Measurements from ENCODE around the gene CCDC81. TPM values are rescaled to one million over a fixed set of nuclear protein-coding genes. Genes with fewer than 3 reads are reported as not detected.
"Not testable (repeated sequence)": the region's sequence is repeated elsewhere in the genome, so short reads cannot be mapped to it uniquely, and the experiment has no call there.

Gene CCDC81
- total RNA-seq, 2 experiments from 2014 or later = 0.16 to 0.50 TPM

DNA sequence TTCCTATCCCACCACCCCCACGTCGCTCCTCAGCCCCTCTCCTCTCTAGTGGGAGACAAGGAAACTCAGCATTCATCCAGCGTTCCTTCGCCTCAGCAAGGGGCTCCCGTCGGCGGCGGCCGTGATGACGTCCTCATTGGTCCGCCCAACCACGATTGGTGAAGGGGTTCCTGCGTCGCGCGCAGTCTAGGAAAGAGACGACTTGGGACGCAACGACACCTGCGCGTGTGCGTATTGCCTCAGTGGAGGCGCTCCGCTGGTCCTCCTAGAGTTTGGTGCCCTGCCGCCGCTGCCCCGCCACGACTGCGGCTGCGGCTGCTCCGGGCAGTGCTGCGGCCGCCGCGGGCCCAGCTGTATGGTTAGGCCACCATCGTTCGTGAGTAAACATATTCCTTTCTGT, 56.6 kb downstream of the CCDC81 start:
- Mint-ChIP-seq H3K36me3 (peaks cover 2% of the 10 kb centered on the region), H3K4me1 (no peaks in the 10 kb centered on the region), H3K4me3 (peak overlapping the region; percentile 49), H3K27ac (peak overlapping the region; percentile 62), H3K9me3 (ENCODE audit: low read depth) (peaks cover 2% of the 10 kb centered on the region), H3K27me3 (peaks cover 19% of the 10 kb centered on the region)
- CTCF ChIA-PET = no interaction called here
- ATAC-seq (no peak), DNase-seq (no peak)

DNA sequence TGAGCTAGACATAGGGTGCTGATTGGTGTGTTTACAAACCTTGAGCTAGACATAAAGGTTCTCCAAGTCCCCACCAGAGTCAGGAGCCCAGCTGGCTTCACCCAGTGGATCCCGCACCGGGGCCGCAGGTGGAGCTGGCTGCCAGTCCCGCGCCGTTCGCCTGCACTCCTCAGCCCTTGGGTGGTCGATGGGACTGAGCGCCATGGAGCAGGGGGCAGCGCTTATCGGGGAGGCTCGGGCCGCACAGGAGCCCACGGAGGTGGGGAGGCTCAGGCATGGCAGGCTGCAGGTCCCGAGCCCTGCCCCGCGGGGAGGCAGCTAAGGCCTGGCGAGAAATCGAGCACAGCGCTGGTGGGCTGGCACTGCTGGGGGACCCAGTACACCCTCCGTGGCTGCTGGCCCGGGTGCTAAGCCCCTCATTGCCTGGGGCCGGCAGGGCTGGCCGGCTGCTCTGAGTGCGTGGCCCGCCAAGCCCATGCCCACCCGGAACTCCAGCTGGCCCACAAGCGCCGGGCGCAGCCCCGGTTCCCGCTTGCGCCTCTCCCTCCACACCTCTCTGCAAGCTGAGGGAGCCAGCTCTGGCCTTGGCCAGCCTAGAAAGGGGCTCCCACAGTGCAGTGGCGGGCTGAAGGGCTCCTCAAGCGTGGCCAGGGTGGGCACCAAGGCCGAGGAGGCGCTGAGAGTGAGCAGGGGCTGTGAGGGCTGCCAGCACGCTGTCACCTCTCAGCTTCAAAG, 58.8 kb downstream of the CCDC81 start:
- H3K27ac Mint-ChIP-seq; H3K4me3 Mint-ChIP-seq; H3K4me1 Mint-ChIP-seq; H3K9me3 Mint-ChIP-seq (ENCODE audit: low read depth); H3K36me3 Mint-ChIP-seq; ATAC-seq; DNase-seq: not testable (repeated sequence)
- H3K27me3 Mint-ChIP-seq = peaks cover 15% of the 10 kb centered on the region
- CTCF ChIA-PET = interaction anchor here (0.6 kb wide), 1 partner anchor 8 kb away, joined by 3 read pairs; no protein-coding TSS in a partner anchor

DNA sequence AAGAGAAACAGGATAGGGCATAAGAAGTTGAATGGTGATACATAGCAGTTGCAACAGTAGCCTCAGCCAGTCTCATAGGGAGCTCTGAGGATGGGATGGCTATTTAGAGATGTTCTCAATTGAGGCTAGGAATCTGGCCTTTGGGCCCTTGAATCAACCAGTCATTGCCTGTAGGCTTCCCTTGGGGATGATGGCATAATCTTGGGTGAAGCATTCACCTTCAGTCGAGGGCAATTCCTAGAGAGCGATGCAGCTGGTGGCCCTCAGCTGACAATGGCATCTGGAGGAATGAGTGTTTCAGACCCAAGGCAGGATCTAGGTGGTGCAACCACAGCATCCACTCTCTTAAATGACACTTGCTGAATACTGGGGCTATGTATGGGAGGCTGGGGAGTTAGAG, 61.0 kb downstream of the CCDC81 start:
- H3K27ac Mint-ChIP-seq = no peak overlapping the region
- peaks cover 9% of the 10 kb centered on the region for H3K27me3 Mint-ChIP-seq
- H3K36me3 Mint-ChIP-seq = no peaks in the 10 kb centered on the region
- no peak overlapping the region for H3K4me3 Mint-ChIP-seq
- CTCF ChIA-PET = interaction anchor here (1.1 kb wide), 1 partner anchor 21 kb away, joined by 4 read pairs; no protein-coding TSS in a partner anchor
- DNase-seq (no peak), ATAC-seq (no peak)
- no peaks in the 10 kb centered on the region for H3K4me1 Mint-ChIP-seq
- H3K9me3 Mint-ChIP-seq (ENCODE audit: low read depth) = peaks cover 2% of the 10 kb centered on the region

DNA sequence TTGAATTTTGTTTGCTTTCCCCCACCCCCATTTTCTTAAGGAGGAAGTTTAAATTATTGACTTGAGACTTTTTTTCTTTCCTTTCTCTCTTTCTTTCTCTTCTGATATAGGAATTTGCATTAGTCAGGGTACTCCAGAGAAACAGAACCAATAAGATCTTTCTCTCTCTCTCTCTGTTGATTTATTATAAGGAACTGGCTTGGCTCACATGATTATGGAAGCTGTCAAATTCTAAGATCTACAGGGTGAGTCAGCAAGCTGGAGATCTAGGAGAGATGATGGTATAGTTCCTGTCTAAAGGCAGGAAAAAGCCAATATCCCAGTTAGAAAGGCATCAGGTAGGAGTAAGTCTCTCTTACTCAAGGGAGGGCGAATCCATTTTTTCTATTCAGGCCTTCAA, 64.0 kb downstream of the CCDC81 start:
- CTCF ChIA-PET = no interaction called here
- Mint-ChIP-seq H3K27ac (no peak overlapping the region), H3K36me3 (no peaks in the 10 kb centered on the region)

DNA sequence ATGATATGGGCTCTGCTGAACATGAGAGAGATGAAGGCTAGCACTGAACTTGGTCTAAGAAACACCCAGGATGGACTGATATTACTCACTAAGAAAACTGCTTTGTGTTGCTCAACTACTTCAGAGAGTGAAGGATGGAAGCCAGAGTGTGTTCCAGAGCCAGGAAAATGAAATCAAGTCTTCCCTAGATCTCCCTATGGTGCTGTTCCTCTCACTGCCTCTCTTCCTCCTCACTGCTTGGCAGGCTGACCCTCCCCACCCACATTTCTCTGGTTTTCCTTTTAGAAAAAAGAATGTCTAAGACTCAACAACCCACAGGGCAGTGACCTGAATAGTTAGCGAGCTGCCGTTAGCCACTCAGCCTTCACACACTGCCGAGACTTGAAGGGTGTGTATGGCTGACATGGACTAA, 65.6 kb downstream of the CCDC81 start:
- no peaks in the 10 kb centered on the region for H3K36me3 Mint-ChIP-seq
- CTCF ChIA-PET = no interaction called here
- H3K27me3 Mint-ChIP-seq = peaks cover 9% of the 10 kb centered on the region
- DNase-seq (no peak), ATAC-seq (no peak)
- H3K9me3 Mint-ChIP-seq (ENCODE audit: low read depth) = no peaks in the 10 kb centered on the region
- peaks cover 2% of the 10 kb centered on the region for H3K4me1 Mint-ChIP-seq
- H3K4me3 Mint-ChIP-seq = no peak overlapping the region
- H3K27ac Mint-ChIP-seq = no peak overlapping the region

More for the DNA sequence above, 64.0 kb downstream of the CCDC81 start:
- ATAC-seq = no peak
- H3K4me1 Mint-ChIP-seq = no peaks in the 10 kb centered on the region
- peaks cover 9% of the 10 kb centered on the region for H3K27me3 Mint-ChIP-seq
- DNase-seq = no peak
- H3K9me3 Mint-ChIP-seq (ENCODE audit: low read depth) = no peaks in the 10 kb centered on the region
- H3K4me3 Mint-ChIP-seq = no peak overlapping the region

DNA sequence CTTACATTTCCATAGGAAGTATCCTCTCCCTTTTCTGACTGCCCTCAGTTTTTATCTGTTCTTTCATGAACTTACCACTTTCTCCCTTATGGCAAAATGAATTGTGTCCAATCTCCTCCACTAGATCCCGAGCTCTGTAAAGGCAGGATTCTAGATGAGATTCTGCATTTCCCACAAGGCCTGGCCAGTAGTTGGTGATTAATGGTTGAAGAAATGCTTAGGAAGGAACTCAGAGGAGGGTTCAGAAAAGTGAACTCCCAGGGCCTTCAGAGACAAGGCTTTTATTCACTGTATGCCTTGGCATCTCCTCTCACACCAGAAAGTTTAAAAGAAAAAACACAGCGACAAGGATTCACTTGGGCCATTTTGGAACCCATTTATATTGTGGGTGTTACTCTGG, 66.2 kb downstream of the CCDC81 start:
- H3K27me3 Mint-ChIP-seq = peaks cover 9% of the 10 kb centered on the region
- H3K4me1 Mint-ChIP-seq = peaks cover 6% of the 10 kb centered on the region
- no peak for ATAC-seq
- H3K36me3 Mint-ChIP-seq = no peaks in the 10 kb centered on the region
- no peak overlapping the region for H3K27ac Mint-ChIP-seq
- H3K4me3 Mint-ChIP-seq = no peak overlapping the region
- DNase-seq = no peak
- no peaks in the 10 kb centered on the region for H3K9me3 Mint-ChIP-seq (ENCODE audit: low read depth)
- CTCF ChIA-PET = no interaction called here

DNA sequence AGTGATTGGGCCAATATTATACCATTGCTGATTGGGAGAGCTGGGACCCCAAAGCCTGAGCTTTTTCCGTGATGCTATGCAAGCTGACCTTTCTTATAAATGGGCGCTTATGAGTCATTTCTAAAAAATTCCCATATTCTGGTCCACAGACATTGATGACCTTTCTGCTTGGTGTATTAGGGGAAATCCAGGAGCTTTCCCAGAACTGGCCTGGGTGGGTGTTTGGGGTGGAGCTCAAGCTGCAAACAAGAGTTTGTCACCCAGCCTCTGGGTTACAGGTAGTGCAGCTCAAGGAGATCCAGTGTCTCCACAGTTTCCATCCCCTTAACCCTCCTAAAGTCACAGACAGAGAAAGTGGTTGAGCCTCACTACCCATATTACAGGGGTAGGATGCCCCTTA, 67.7 kb downstream of the CCDC81 start:
- Mint-ChIP-seq H3K4me1 (peaks cover 21% of the 10 kb centered on the region), H3K36me3 (peaks cover 5% of the 10 kb centered on the region), H3K9me3 (ENCODE audit: low read depth) (no peaks in the 10 kb centered on the region), H3K27ac (no peak overlapping the region), H3K27me3 (peaks cover 9% of the 10 kb centered on the region), H3K4me3 (no peak overlapping the region)
- CTCF ChIA-PET = interaction anchor here (1.1 kb wide), 1 partner anchor 11 kb away, joined by 5 read pairs; no protein-coding TSS in a partner anchor
- DNase-seq (no peak), ATAC-seq (no peak)

DNA sequence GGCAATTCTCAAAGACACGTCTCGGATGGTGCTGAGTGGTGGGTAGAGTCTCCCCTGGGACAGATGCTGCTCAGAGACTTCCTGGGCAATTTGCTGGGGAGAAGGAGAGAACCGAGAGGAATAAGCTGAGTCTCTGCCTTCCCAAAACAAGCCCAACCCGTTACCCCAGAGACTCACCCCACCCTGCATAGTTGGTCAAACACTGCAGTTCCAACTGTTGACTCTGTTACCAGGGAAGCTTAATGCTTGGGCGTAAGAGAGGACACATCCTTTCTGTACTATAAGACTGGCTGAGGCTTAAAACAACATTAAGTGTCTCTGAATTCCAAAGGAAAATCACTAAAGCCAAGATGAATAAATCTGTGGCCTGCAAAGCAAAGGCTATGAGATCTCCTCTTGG, 68.1 kb downstream of the CCDC81 start:
- H3K27ac Mint-ChIP-seq = no peak overlapping the region

DNA sequence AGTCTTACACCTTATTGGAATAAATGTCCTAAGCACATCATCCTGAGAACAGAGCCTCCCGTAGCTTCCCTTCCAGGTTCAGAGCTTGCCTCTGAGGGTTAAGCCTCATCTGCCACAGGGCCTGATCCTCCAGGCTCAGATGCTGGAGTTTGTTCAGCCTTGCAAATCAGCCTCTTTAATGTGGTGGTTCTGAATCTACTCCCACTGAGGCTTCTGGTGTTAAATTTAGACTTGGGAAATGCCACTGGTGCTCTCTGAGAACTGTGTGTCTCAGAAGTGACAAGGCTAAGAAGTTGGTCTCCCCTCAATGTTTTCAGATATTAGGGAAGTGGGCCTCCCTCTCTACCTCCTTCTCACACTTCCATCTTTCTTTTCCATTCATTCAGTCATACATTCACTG, 68.7 kb downstream of the CCDC81 start:
- Mint-ChIP-seq H3K4me1 (peaks cover 21% of the 10 kb centered on the region), H3K9me3 (ENCODE audit: low read depth) (peaks cover 2% of the 10 kb centered on the region), H3K4me3 (no peak overlapping the region), H3K36me3 (peaks cover 10% of the 10 kb centered on the region), H3K27me3 (peaks cover 4% of the 10 kb centered on the region), H3K27ac (no peak overlapping the region)
- ATAC-seq = no peak
- DNase-seq = no peak
- CTCF ChIA-PET = no interaction called here

More for the DNA sequence above, 68.1 kb downstream of the CCDC81 start:
- Mint-ChIP-seq H3K27me3 (peaks cover 7% of the 10 kb centered on the region), H3K4me1 (peaks cover 21% of the 10 kb centered on the region), H3K4me3 (no peak overlapping the region), H3K36me3 (peaks cover 6% of the 10 kb centered on the region), H3K9me3 (ENCODE audit: low read depth) (no peaks in the 10 kb centered on the region)
- CTCF ChIA-PET = no interaction called here
- DNase-seq = no peak
- ATAC-seq = no peak

DNA sequence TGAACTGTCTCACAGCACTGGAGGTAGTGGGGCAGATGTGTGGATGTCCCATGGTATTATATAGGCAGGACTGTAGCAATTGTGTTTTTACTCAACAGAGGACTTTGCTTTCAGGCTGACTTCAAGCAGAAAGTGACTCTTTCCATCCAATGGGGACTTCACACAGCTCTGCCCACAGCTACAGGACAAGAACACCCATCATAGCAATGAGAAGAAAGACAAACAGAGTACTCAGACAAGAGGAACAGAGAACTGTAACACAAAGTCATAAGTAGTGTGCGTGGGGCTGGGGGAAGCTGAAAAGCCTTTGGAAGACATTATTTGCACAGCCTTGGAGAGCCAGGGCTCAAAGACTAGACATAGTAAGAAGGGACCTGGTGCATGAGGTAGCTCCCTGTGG, 70.3 kb downstream of the CCDC81 start:
- Mint-ChIP-seq H3K27ac (no peak overlapping the region), H3K9me3 (ENCODE audit: low read depth) (peaks cover 2% of the 10 kb centered on the region), H3K4me3 (no peak overlapping the region), H3K4me1 (peaks cover 21% of the 10 kb centered on the region), H3K36me3 (peaks cover 10% of the 10 kb centered on the region), H3K27me3 (no peaks in the 10 kb centered on the region)
- ATAC-seq = no peak
- DNase-seq = no peak
- CTCF ChIA-PET = no interaction called here

DNA sequence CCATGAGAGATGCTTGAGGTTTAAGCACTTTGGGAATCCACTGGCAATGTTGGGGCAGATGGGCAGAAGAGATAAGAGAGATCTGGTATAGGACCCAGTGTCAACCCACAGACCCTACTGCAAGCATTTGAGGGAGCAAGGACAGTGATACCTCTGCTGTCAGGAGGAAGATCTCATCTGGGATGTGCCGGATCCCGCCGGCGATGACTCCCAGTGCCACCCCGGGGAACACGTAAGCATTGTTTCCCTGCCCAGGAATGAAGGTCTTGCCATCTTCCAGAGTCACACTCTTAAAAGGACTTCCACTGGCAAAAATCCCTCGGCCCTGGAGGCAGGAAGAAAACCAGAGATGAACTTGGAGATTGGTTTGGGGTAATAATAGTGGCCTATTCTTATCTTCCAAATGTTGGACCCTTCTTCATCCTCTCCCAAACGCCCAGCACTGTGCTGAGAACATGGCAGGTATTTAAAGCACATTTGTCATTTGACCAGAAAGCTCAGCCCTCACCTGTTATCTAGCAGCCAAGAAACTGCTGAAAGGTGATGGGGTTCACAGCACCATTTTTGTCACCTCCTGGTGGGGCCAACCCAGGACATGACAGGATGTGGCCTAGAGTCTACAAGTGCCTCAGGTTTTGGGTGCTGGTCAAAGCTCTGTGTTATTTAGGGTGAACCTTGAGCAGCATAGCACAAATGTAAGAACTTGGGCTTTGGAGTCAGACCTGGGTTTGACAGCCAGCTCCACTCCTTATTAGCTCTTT, 71.7 kb downstream of the CCDC81 start:
- CTCF ChIA-PET = interaction anchor here (0.9 kb wide), 1 partner anchor 591 kb away, joined by 3 read pairs; the partner anchor contains the start of gene CCDC83
- Mint-ChIP-seq H3K9me3 (ENCODE audit: low read depth) (peaks cover 2% of the 10 kb centered on the region), H3K4me1 (peaks cover 21% of the 10 kb centered on the region), H3K4me3 (no peak overlapping the region), H3K27ac (peak overlapping the region; percentile 67), H3K27me3 (no peaks in the 10 kb centered on the region), H3K36me3 (peaks cover 10% of the 10 kb centered on the region)
- peak; percentile 78 for DNase-seq
- peak; percentile 64 for ATAC-seq

DNA sequence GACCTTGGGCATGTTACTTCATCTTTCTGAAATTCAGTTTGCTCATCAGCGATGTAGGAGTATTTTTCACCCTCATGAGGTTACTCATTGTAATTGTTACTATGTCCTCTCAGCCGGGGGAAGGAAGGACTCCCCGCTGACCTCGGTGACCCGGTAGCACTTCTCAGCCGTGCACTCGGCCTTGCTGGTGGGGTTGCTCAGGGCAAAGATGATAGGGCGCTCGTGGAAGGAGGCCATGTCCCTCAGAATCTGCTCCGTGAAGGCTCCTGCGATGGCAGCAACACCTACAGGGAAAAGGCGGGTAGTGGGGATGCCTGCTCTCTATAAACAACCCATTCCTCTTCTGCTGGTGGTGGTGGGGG, 72.2 kb downstream of the CCDC81 start:
- peaks cover 2% of the 10 kb centered on the region for H3K9me3 Mint-ChIP-seq (ENCODE audit: low read depth)
- no peak overlapping the region for H3K4me3 Mint-ChIP-seq
- CTCF ChIA-PET = interaction anchor here (0.9 kb wide), 1 partner anchor 592 kb away, joined by 3 read pairs; the partner anchor contains the start of gene CCDC83
- H3K27ac Mint-ChIP-seq = peak overlapping the region; percentile 67
- peaks cover 10% of the 10 kb centered on the region for H3K36me3 Mint-ChIP-seq
- DNase-seq (no peak), ATAC-seq (no peak)
- no peaks in the 10 kb centered on the region for H3K27me3 Mint-ChIP-seq
- H3K4me1 Mint-ChIP-seq = peaks cover 21% of the 10 kb centered on the region

DNA sequence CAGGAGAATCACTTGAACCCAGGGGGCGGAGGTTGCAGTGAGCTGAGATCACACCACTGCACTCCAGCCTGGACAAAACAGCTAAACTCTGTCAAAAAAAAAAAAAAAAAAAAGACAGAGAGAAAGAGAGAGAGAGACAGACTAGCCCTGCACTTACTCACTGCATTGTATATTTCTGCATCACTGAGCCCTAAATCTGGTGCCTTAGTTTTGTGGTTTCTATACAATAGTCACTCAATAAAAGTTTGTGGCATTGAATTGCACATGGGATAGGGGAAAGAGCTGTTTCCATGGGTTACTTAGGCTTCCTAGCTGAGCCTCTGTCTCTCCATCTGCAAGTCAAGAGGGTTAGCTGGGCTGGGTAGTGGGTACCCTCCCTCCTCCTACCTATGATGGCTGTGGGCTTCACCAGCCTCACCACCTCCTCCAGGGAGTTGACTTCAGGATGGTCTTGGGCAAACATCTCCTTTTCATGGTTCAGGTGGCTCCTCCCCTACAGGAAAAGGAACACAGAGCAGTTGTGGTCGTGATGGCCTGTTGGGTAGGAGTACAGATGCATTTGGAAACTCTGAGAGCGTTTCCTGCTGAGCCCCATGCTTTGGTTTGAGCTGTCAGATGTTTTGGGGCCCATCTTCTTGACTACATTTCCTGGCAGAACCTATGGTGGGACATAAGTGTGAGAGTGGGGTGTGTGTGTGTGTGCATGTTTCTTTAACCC, 73.2 kb downstream of the CCDC81 start:
- ATAC-seq = peak; percentile 83
- Mint-ChIP-seq H3K4me3 (no peak overlapping the region), H3K9me3 (ENCODE audit: low read depth) (peaks cover 2% of the 10 kb centered on the region), H3K36me3 (peaks cover 10% of the 10 kb centered on the region), H3K27ac (peak overlapping the region; percentile 79), H3K4me1 (peaks cover 21% of the 10 kb centered on the region), H3K27me3 (peaks cover 2% of the 10 kb centered on the region)
- CTCF ChIA-PET = interaction anchor here (0.9 to 2.9 kb wide), 4 partner anchors 9 to 577 kb away, joined by 3 to 12 read pairs (median 6); no protein-coding TSS in a partner anchor
- DNase-seq = peak; percentile 78
